GM19468 (cell line): ENCODE measurements around the gene JAKMIP1.
A peak's percentile ranks its signal among the peaks of the same experiment; 100 is the strongest.
"Not testable (repeated sequence)": the region's sequence is repeated elsewhere in the genome, so short reads cannot be mapped to it uniquely, and the experiment has no call there.

Experiments
- ATAC-seq: cut with Tn5 transposase; IDR thresholded peaks from one replicate; pipeline ENCODE4 v1.9.1; 2021; ENCODE audit warnings: mild to moderate bottlenecking, moderate library complexity, moderate number of reproducible peaks; ENCODE audit not compliant: unreplicated experiment; ENCODE audit errors: extremely low read depth

The JAKMIP1 gene

DNA sequence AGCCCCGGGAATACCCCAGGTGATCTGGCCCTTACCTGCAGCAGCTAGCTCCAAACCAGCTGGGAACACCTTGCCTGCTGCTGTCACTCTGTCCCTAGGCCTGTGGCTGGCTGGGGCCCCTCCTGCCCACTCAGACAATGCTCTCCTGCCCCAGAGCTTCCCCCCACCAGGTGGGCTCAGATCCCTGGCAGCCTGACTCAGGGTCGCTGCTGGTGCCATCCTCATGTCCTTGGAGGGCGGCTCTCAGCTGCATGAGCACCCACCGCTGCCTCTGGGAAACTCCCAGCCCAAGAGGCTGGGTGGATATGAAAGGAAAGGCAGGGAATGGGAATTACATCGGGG, 197.9 kb downstream of the JAKMIP1 start:
- no peak for ATAC-seq

DNA sequence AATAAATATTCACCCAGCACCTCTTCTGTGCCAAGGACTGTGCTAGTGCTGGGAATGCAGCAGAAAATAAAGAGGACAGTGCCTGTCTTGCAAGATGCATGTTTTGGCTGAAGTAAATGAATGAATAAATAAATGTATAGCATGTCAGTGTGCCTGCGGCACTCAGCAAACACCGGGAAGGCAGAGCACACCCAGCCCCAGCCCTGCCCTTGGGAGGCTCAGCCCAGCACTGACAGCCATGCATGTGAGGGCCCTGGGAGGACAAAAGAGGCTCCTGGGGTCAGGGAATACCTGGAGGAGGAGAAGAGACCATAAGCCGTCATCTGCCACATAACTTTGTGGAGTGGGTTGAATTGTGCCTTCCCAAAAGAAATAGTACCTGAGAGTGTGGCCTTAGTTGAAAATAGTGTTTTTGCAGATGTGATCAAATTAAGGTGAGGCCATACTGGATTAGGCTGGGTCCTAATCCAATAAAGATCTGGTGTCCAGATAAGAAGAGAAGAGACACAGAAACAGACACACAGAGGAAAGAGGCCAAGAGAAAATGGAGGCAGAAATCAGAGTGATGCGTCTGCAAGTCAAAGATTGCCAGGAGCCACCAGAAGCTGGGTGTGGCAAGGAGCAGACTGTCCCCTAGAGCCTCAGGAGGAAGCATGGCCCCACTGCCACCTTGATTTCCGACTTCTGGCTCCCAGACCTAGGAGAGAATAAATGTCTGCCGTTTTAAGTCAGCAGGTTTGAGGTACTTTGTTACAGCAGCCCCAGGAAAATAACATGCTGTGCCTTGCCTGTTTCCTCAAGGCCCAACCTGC, 198.5 kb downstream of the JAKMIP1 start:
- ATAC-seq, result no peak

DNA sequence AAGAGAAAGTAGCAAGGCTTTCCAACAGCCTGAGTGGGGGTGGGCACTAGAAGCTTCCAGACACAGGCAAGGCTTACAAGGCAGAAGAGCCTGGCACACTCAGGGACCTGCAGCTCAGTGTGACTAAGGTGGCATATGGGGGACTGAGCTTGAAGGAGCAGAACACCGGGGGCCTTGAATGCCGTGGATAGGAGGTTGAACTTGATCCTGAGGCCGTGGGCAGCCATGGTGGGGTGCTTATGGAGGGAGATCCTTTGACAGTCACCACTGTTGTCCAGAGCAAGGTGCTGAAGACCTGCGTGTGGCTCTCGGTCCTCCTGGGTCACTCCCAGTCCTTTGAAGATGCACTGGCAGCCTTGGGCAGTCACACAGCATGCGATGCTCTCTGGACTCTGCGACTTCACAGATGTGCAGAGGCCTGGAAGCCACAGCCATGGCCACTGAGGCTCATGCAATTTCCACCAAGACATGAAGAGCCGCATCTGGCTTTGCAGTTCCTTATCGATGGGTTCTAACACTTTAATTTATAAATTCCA, 200.5 kb downstream of the JAKMIP1 start:
- no peak for ATAC-seq

DNA sequence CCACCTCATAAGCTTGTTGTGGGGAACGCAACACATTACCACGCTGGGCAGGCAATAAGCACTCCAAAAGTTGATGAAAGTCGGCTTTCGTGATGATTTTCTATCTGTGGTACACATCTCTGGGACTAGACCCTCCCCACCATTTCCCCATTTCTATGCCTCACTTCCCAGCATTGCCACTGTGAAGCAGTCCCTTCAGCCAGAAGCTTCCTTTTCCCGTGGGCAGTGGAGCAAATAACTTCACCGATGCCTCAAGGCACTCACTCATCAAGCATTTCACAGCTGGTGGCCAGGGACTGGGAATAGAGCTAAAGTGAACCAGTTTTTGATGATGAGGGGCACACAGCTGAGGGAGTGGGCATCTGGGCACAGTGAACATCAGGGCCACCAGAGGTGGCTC, 201.0 kb downstream of the JAKMIP1 start:
- no peak for ATAC-seq

DNA sequence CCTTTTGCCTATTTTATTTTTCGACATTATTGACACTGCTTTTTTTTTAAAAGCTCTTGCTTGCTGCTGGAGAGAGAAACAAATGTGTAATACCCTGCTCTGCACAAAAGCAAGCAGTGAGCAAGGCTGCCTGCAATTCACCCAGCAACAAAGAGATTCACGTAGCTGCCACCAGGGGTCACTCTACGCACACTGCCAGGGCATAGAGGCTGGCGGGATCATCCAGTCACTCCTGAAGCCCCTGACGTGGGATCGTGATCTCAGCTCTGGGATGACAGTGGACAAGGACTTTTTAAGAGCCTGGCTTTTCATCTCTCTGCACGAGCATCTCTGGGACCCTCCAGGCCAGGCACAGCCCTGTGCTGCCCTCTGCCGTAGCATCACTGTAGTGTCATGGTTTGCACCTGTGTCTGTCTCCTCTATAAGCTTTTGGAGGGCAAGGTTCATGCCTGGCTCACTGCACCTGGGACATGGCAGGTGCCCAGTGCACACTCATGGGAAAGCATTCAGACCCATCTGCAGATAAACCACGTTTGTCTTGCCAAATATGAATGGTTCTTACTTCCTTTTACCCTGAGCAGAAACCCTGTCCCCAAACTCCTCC, 201.9 kb downstream of the JAKMIP1 start:
- ATAC-seq, result peak; percentile 39

DNA sequence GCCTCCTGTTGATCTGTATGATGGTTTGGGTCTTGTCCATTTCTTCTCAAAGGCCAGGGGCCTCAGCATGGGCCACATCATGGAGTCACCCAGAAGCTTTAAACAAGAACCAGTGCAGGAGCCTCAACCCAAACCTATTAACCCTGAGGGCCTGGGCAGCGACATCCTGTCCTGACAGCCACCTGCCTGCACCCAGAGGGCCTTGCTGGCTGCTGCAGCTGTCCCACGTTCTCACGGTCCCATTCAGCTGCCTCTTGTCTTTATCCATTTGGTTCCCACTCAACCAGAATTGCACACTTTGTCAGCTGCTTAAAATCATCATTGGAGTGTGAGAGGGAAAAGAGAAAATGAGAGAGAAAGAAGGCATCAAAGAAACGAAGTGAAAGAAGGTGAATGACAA, 203.7 kb downstream of the JAKMIP1 start:
- ATAC-seq, result no peak

DNA sequence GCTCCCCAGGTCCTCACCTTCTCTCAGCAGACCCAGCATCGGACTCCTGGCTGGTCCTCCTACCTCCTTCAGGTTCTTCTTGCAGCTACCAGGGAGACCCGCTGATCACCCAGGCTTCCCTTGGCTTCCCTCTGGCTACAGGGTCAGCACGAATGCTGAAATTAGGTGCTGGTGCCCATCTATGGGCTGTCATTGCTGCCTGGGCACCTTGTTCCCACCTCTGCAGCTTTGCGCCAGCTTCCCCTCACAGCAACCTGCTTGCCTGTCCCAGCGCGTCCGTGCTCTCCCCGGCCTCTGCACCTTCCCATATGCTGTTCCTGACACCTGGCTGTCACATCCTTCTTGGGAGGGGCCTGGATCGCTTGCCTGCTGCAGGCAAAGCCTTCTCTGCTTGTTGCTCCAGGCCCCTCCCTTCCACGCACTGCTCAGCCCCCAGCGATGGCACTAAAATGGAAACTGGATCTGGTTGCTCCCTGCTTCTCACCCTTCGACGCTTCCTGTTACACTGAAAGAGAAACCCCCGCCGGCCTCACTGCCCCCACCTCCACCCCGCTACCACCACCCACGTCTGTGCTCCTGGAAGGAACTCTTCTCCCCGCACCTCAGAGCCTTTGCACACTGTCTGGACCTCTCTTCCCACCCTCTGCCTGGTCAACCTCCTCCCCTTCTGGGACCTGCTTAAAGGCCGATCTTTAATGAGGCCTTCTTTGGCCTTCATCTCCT, 204.3 kb downstream of the JAKMIP1 start:
- ATAC-seq, result no peak

DNA sequence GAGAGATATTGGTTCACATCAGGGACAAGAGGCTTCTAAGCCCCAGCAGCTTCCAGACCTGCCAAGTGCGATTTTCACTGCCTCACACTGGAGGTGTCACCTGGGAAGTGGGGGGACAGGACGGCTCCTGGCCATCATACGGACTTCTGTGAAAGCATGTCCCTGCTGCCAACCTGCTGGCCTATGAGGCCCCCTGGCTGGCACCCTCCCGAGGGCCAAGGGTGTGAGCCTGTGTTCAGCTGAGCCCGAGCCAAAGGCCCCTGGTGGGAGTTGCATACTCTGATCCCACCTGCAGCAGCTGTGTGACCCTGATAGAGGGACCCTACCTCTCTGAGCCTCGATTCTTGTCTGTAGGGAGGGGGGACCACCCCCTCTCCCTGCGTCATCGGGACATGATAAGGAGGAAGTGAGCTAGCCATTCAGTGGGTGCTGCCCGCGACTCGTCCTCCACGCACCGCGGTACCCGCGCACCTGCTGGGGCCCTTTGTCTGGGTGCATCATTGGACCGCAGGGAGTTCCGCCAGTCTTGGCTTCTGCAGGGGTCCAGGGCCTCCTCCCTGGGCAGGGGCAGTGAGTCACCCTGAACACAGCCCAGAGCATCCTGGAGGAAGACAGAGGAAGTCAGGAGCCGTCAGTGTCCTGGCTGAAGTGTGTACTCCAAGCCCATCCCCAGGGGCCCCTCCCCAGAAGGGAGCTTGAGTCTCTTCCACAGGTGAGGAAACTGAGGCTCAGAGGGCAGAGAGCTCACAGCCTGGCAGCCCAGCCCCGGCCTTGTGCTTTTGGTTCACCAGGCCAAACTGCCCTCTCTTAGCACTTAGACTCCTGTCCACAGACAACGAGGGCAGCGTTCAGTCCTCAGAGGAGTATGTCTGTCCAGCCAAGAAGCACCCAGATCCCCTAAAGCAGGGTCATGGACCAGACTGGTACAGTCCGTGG, 206.2 kb downstream of the JAKMIP1 start:
- ATAC-seq, result no peak

DNA sequence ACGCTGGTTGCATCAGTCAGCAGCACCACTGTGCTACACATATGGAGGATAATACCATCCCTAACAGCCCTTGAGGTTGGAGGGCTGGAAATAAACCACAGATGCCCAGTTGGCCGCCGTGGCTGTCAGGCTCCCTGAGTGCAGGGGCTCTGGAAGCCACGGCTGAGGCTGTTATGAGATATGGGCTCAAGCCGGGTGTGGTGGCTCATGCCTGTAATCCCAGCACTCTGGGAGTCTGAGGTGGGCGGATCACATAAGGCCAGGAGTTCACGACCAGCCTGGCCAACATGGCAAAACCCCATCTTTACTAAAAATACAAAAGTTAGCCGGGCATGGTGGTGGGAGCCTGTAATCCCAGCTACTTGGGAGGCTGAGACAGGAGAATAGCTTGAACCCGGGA, 207.0 kb downstream of the JAKMIP1 start:
- not testable (repeated sequence) for ATAC-seq

DNA sequence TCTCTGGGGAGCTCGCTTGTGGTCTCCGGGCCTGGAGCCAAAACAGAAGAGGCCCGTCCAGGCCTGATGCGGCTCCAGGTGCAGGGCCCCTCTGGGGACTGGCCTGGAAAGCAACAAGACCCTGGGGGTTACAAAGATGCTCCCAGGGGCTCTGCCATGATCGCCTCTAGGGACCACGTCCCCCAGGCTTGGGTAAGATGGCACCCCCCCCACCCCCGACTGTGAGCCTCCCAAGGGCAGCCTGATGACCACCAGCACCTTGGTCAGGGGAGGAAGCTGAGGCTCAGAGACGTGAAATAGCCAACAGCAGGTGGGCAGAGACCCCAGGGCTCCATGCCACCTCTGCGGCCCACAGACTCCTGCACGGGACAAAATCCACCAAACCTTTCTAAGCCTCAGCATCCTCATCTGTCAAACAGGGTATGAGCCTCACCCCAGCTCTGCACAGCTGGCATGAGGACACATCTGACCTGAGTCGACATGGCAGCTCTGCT, 207.5 kb downstream of the JAKMIP1 start:
- no peak for ATAC-seq

DNA sequence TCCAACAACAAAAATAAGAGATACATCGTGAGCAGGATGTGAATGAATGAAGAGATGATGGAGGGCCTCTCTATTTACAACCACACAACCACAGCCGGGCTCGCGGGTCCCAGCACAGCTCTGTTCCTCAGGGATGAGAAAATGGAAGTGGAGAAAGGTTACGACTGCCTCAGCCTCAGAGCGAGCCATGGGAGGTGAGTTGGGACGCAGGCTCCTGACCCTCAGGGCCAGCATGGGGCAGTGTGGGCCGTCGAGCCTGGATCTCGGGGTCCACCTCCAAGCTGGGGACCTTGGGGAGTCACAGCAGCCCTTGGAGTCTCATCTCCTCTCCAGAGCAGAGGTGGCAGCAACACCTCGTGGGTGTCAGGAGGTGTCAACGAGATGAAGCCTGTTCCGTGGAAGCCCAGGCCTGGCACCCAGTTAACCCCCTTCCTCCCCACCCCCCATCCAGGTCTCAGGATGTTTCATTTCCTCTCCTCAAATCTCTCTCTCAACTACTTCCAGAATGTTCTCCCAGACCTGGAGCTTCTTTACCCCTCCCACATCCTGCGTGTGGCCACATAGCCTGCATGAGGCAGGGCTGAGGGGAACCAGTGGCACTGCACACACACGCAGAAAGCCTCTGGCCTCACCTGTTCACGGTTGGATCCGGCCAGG, 208.1 kb downstream of the JAKMIP1 start:
- ATAC-seq, result no peak

DNA sequence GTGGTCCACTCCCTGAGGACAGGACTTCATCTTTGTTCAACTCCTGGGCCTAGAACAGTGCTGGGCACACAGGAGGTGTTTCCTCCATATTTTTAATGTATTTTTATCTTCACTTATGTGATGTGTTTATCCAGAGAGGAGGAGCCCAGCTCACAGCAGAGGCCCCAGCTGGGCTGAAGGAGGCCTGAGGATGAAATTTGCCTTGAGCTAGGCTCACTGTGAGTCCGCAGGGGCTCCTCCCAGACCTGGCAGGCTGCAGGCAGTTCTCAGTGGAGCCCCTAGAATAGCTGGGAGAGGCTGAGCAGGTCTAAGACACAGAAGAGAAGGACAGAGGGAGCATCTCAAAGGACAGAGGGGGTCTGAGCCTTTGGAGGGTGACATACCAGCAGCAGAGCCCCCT, 208.9 kb downstream of the JAKMIP1 start:
- ATAC-seq, result no peak

DNA sequence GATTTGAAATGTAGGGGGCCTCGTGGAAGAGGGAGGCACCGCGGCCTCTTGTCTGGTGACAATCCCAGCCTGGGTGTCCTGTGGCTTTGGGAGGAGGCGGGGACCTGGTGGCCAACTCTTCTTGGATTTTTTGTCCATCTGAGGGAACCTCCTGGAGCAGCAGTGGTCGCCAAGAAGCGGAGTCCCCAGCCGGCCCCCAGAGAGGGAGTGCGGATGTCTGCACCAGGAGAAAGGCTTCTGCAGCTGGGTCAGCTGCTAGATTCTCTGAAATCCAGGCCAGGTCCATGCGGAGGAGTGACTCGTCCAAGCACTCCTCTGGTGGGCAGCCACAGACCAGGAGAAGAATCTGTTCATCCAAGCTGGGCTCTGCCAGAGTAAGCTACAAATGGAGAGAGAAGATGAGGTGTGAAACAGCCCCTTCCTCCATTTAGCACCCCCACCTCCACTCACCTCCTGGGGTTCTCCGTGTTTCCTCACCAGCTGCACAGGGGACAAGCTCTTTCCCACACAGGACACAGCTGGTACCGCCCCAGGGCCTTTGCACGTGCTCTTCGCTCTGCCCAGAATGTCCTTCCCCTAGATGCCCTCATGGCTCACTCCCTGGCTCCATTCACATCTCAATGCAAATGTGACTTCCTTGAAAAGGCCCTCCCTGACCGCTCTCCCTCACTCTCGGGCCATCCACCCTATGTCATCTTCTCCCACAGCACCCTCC, 209.7 kb downstream of the JAKMIP1 start:
- ATAC-seq, result no peak

DNA sequence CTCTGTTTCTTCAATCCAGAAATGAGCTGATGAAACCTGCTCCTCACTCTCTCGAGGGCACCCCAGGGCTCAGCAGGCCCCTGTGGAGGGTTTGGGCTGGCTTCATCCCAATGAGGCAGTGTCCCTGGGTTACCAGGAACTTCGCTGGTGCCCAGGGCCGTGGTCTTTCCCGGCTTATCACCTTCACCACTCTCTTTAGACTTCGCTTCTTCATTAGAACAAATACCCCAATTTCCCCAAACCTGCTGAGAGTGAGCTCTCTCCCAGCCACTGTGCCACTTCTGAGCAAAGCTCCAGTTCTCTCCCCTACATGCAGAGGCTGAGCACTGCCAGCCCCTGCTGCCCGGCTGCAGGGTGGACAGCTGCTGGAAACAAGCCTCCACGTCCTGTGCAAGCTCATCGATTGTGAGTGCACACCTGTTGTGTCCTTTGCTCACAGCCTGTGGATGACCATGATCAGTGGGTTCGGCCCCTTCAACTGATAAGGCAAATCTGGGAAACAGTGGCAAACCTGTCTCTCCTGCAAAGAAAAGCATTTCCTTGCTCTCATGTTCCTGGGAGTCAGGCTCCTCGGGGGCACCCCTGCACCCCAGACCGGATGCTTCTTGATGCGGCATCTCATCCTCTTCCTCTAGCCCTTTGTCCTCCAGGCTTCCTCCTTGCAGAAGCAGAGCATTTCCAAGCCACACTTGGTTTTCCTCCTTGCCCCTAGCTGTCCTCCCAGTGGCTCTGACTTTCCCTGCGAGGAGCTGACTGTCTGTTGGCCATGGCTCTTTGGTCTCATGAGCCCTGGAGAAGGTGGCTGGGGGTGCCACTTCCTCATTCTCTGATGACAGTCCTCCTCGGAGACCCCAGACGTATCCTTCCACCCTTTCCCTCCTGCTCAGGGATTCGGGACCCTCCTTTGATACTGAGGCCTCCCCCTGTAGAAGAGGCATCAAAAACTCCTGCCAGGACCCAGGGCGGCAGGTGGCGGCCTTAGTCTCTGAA, 210.8 kb downstream of the JAKMIP1 start:
- ATAC-seq, result no peak

DNA sequence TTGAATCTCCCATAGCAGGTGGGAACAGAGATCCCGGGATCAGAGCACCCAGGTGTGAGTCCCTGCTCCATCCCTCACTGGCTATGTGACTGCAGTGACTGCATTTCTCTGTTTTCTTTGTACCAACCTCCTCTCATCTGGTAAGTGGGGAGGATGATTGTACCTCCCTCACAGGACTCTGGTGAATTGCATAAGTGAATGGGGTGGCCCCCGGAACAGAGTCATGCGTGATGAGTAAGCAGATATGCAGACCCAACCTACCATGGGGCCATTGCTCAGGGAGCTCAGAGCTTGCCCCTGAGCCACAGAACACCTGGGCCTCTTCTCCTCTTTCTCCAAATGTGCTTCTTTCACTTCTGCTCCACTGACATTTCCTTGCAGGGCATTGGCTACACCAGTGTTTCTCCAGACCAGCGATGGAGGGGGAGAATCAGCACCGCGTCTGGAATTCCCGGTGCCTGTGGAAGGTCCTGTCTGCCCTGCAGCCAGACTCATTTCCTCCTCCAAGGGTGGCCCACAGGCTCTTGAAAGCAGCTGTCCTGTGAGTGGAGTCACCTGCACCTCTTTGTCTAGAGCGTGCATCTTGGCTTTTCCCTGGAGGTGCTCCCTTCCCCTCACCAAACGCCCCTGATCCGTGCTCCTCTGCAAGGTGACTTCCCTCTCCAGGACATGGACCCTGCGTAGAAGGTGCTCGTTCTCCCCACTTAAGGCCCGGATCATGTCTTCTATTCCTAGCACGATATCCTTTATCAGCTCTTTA, 212.1 kb downstream of the JAKMIP1 start:
- ATAC-seq, result no peak

DNA sequence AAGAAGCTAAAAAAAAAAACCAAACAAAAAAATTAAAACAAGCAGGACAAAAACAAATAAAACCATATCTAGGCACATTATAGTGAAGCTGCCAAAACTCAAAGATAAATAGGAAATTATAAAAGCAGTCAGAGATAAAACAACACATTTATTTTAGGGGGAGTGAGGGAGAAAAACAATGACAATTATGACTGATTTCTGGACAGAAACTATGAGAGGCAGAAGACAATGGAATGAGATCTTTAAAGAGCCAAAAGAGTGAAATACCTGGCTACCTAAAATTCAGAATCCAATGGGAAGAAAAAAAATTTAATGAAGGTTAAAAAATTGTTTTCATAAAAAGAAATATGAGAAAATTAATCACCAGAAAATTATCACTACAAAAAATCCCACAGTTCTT, 215.5 kb downstream of the JAKMIP1 start:
- ATAC-seq, result no peak
